NCI-H2081 treated with DMSO at 0.1 percent for 48 hours (cell line): ENCODE measurements around the gene GRM7.

Experiments used
- DNase-seq: peaks from one replicate; lab custom pipeline; 2025; lab: John Stamatoyannopoulos, UW

The GRM7 gene

DNA sequence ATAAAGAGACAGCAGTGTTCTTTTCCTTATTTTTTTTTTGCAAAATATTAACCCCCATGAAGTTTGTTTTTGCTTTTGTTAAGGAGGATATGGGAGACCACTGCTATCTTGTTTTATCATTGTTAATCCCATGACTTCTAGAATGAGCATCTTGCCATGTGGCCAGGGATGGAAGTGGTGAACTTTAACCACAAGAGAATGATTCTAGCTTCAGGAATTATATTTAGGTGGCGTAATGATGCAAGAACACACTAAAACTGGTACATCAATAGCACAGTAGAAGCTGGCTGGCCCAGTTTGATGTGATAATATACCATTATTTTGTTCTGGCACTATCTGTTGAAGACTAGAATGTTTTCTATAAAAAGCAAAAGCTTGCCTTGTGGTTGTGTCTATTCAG is 720.9 kb downstream of the GRM7 start:
- no peak for DNase-seq

DNA sequence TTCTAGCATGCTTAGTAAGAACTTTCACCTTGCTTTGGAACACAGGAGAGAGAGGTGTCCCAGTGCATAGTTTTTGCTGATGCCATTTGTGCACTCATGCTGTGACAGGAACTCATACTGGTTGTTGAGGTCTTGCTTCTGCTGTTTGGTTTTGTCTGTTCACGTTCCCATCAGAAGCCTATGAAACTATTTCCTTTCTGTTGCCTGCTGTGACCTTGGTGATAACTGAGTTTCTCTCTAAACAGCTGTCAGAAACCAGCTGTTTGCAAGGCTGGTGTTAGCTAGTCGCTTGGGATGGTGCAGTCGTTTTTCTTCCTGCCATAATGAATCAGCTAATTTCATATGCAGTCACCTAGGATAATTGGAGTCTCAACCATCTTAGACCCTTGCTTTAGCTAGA is 724.1 kb downstream of the GRM7 start:
- no peak for DNase-seq

DNA sequence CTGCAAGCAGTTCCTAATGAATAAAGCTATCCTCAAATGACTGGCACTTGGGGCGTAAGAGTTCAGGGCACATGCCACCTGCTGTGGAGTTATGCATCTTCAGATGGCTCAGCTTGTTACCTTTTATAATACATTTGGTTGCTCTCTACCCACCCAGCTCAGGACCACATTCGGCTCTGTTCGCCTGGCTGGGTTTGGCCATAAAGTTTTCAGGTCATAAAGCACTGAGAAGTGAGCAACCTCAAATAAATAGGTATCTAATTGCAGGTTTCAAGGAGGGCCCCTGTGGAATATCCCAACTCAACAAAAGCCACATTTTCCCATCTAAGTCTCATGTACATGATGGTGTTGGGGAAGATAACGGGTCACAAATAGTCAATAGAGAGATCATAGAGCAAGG is 727.3 kb downstream of the GRM7 start:
- no peak for DNase-seq

DNA sequence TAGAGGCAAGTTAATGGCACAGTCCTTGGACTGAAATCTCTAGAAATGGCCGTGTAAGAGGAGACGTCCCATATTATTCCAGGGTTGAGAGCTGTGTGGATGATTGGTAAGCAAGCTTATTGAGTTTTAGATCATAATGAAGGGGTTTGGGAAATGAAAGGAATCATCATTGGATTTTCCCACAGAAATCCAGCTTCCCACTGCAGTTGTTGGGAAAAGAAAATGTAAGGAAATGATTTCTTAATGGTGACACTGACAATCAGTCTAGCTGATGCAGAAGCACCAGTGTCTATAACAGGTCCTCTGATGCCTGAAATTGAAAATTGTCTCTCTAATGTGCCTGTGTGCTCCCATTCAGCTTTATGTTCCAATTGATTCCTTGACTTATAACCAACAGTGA is 728.6 kb downstream of the GRM7 start:
- DNase-seq: no peak

DNA sequence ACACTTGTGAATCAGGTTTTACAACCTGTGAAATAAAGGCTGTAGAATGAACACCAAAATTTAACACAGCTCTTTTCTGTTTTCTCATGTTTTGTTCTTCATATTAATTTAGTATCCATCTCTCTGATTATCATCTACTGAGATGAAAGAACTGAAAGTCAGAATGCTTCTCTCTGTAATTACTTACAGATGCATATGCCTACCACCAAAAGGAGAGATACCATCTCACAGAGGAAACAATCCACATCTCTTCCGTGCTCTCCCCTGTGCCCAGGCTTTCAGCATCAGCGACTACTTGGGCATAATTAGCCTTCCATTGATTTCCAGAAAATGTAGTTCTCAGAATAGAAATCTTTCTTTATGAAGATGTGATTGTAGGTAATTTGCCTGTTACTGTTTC is 741.4 kb downstream of the GRM7 start:
- DNase-seq: no peak

DNA sequence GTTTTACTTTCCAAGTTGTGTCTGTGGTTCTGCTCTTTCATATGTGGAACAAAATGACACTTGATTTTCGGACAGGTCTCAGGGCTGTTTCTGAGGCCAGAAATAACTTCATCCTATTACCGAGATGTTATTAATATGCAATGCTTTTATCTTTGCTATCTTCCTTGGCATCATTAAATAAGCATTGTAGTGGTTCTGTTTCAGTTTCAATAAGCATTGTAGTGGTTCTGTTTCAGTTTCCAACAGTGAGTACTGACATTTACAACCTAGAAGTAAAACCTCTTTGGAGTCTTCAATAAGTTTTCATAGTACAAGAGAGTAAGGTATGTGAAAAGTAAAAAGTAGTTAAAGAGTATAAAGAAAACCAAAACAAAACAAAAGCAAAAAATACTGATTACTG is 746.2 kb downstream of the GRM7 start:
- DNase-seq: no peak

DNA sequence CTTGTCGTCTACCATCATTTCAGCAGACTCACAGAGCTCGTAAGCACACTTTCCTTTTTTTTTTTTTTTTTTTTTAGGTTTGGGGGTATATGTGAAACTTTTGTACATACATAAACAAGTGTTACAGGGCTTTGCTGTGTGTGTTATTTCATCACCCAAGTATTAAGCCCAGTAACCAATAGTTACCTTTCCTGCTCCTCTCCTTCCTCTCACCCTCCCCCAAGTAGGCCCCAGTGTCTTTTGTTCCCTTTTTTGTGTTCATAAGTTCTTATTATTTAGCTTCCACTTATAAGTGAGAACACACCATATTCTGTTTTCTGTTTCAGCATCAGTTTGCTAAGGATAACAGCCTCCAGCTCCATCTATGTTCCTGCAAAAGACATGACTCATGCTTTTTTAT is 746.8 kb downstream of the GRM7 start:
- no peak for DNase-seq

DNA sequence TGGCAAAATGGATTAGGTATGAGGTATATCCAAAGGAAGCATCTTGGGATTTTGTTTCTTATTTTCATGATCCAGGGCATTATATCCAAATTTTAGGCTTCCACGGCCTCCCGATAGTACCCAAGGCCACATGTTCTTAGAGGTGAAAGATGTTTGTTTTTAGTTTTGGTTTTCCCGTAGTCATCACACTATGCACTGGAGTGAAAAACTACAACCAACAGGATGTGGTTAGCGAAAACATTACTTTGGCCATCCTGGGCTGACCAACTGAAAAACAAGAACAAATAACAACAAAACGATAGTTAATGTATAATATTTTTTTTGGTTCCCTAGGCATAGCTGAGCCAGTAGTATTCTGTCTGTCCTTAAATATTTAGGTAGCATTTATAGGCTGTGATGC is 749.7 kb downstream of the GRM7 start:
- DNase-seq: no peak

DNA sequence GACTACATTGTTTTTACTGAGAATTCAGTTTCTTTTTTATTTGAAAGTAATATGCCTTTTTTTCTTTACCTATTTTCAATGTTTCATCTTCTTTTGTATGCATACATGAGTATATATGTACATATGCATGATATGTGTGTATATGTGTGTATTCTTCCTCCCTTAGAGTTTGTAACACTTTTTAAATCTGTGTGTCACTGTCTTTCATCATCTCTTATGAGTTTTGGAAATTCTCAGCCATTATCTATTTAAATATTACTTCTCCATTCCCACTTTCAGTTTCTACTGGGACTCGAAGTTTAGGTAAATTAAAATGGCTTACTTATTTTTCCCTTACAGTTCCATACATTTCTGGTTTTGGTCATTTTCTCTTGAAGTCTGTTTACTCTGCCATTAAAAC is 754.1 kb downstream of the GRM7 start:
- DNase-seq: no peak

DNA sequence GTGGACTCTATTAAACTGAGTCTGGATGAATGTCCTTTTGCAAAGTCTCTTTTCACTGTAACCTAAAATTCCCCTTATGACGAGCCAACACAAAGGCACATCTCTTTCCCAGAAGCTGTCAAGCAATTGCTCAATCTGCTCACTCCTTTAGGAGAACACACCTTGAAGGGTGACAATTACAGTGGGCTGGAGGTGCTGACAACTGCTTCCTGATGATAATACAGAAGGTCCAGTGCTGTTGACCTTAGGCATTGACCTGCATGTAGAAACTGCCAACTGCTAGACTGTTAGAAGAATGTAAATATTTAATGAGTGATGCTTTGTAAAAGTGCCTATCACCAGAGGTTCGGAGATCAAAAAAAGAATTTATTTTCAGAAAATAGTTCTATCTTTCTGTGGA is 757.7 kb downstream of the GRM7 start:
- no peak for DNase-seq

DNA sequence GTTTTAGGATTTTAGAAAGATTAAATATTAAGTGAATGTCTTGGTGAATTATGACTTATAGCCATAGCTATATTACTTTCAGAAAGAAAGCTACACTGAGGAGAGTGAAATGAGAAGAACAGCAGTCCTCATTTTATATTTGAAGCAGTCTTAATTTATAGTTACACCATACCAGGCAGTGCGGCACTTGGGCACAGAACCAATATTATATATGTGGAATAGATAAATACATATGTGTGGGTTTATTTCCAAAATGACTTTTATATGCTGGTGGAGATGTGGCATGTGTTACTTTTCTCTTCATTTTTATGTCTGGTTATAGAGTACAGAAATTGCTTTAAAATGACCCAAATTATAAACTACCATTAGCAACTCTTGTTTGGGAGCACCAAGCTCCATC is 759.5 kb downstream of the GRM7 start:
- no peak for DNase-seq

DNA sequence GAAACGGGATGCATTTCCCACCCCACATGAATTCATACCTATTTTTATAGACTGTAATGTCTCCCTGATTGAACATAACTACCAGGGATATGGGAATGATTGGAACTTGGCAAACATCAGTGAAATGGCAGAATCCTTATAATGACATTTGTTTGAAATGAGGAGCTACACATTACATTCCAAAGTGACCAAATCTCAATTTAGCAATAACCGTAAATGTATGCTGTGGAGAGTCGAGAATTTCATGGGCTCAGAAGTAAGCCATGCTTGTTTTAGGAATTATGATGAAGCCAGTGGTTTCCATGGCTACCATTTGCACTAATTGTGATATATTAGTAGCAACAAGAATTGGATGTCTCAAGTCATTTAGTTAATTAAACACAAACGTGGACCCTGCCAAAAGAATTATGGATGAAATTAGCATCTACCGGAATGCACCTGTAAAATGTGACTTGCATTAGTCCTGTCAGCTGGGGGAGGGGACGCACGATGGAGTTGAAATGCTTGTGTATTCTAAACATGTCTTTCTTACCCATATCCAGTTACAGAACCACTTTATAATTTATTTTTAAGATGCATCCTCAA is 760.2 kb downstream of the GRM7 start:
- DNase-seq: no peak

DNA sequence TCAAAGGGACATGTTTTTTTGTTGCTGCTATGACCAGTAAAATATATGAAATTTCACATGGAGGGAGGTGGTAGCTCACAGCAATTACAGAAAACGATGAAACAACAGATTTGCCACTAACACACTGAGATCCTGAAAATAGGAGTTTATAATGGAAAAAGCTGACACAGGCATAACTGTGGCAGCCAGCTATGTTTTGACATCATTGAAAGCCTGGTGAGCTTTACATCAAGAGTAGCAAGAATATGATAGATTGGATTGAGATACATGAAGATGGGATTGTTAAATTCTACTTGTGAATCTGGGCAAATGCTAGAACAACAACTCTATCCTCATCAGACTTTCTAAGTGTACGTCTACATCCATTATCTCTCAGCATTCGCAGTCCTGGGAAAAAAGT is 760.7 kb downstream of the GRM7 start:
- DNase-seq: no peak

DNA sequence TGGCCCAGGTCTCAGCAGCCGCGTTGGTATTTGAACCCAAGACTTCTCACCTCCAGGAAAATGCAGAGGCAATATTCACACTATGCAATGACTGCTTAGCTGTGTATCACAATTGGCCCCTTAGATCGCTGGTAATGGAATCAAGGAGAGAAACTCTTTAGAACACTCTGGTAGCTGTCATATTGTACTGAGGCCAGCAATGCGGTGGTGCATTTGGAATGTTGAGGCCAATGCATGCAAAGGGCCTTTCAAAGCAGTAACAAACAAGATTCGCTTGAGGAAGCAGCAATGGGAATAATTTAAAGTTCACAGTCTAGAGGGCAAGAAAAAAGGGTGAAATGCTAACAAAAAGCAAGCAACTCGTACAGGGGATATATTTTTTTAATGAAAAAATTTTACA is 764.1 kb downstream of the GRM7 start:
- no peak for DNase-seq

DNA sequence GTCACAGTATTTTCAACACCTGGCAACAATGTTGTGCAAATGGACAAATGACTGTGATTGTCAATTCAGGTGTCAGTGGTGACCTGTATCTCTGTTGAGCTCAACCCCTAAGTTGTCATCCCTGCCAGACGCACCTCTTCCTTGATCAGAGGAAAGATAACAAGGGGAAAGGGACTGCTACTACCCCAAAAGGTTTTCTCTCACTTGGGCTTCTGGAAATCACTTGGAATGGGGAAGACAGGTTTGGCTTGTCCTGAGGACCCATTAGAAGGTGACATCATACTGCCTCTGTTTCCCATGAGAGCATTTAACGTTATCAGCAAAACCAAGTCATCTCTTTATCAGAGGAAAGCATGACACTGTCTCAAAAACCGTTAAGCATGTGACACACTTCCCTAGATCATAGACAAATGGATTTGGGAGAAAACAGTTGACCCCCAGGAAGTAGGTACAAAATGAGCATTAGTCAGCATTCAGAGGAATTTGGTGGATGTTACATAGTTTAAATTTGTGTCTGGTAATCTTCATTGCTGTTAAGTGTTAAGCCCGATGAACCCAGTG is 769.5 kb downstream of the GRM7 start:
- no peak for DNase-seq

DNA sequence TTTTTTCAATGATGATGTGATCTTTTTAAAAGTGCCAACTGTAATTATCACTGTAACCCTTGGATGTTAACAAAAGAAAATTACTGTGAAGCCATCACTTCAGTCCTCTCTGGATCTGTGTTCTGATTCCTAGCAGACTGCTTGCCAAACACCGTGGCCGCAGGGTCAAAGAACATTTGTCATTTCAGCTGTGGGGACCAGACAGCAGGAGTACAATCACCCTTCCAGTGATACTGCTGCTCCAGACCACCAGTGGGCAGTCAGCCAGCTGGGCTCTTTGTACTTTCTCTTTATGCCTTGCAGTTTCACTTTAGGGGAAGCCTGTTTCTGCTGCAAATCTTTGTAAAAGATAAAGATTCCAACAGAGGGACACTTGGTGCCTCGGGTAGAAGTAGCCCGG is 770.0 kb downstream of the GRM7 start:
- no peak for DNase-seq

DNA sequence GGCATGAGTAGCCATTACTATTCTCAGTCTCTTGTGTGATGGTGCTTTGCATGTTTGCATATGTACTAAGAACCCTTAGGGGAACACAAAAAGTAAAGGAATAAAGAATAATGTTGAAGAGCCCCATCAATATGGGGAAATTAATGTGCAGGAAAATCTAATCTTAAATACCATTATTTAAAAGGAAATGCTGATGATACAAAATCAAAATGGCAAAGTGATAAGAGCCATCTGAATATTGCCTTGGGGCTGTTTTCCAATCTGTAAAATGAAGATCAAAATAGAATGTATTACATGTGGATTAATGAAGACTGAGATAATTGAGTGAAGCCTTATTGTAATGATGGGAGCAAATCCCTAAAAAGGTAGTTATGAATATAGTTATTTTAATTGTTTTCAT is 771.4 kb downstream of the GRM7 start:
- DNase-seq: no peak

DNA sequence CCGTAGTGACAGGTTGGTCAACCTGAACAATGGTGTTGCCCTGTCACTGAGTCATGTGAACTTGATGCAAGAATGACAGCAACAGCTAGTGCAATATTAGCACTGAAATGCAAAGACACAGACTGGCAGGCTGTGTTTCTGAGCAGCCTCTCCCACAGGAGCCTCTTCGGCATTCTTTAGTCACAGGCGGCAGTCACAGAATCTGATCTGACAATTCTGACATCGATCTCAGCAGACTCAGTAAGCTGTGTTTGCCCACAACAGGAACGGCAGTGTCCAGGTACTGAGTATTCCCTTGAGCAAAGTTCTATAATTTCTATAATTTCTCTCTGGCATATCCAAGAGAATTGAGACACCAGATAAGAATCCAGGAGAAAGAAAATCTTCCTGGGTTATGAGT is 776.8 kb downstream of the GRM7 start:
- DNase-seq: no peak

DNA sequence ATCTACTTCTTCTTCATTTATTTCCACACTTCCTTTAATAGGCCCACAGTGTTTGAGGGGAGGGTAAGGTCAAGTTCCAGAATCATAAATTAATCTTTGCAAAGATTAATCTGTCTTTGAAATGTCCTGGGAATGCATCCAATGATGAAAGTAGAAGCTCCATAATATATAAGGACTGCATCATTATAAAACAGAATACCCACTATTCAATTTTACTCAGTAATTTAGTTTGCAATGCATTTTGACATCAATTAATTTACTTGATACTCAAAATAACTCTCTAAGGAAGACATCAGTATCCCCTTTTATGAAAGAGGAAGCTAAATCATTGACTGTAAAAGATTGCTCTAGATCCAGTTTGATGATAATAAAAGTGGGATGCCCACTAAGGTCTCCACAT is 777.2 kb downstream of the GRM7 start:
- no peak for DNase-seq

DNA sequence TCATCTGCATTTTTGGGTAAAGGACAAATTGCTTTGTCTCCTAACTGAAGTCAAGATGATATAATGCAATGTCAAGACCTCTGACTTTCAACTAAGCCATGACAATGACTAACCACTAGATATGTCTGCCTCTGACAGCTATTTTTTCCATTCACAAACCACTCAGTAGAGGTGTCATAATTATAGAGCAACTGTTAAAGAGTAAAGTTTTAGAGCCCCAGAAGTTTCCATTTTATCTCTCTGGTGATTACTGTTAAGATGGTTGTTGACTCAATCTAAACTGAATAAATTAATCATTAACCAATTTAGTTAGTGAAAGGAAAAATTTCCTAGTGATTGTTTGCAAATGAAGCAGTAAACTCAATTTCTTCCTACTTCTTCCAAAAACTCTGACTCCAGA is 779.9 kb downstream of the GRM7 start:
- no peak for DNase-seq

DNA sequence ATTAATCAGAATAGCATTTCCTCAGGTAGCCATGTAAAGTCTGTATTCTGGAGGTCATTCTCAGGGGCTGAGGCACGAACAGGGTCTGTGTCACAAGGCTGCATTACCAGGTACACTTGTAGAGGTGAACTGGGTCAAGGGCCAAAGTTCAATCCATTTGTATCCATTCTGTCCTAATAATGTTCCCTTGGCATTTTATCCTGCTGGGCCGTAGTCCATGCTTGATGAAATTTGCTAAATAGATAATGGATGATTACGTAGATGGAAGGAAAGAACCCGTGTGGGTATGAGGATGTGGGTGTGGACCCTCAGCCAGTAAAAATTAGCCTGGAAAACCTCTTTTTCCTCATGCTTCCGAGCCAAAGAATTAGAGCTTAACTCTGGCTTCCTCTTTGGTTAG is 785.9 kb downstream of the GRM7 start:
- no peak for DNase-seq

DNA sequence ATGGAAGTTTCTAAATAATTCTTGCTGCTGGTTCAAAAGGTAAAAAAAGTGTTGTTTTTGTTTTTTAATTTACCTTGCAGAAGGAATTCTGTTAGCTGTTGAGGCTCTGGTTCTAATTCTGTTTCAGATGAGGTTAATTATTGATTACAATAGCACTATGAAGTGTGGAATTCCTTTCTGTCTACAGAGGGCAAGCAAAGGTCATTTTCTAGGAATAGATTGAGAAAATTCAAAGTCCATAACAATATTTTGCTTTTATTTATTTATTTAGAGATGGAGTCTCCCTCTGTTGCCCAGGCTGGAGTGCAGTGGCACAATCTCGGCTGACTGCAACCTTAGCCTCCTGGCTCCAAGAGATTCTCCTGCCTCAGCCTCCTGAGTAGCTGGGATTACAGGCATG is 789.6 kb downstream of the GRM7 start:
- DNase-seq: no peak

DNA sequence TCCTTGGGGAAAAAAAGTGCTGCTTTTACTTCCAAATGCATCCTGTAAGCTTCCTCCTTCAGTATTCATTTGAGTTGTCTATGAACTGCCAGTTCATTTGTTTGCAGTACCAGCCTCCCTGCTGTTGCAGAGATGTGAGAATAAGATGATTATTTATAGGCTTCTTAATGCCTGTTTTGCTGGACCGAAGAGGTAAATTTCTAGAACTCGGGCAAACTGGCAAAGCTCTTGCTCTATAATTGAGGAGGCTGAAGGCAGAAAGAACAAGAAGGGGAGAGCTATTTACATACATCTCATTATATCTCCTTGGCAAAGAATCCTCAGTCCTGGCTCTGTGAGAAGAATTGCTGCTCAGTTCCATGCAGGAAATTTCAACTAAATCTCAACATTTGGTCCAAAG is 790.4 kb downstream of the GRM7 start:
- DNase-seq: no peak

DNA sequence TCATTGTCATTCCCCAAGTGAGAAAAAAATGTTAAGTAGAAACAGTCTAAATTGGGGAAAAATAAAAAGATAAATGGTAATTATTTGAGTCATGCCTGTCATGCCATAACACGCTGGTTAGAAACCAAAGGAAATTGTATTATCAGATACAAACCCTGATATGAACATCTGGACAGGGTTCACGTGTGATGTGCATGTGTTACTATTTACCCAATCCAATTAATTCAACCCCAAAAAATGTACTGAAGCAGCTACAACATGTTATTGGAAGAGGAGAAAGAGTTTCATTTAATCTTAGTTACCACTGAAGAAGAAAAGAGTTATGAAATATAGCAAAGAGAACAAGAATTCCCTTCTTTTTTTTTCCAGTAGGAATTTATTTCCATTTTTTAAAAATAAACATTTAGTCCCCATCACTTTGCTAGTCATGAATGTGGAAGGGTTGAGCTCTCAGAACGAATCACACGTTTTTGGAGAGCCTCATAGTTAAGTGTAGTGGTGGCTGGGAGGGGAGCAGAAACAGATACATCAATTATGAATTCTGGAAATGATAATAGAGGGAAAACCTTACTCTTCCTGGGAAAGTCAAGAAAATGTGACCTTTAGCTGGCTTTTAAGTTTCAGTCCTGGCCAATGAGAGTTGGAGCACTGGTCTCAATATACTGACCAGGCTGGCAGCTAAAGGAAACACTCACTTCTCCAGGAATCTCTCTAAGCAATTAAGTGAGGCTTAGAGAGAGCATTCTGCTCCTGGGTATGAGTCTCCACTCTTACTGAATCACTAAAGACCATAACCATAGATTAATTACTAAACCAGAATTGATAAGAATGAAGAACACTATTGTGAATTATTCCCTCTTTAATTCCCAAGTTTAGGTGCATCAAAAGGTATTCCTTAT is 796.5 kb downstream of the GRM7 start:
- no peak for DNase-seq
